Gastrocnemius medialis (tissue), 4 donors: ENCODE data around the gene IFNA7. TPM values are rescaled to one million over a fixed set of nuclear protein-coding genes. Genes with fewer than 3 reads are reported as not detected.

Source experiments
- ATAC-seq, 2 donors: fragments of 150-250 bp; one replicate each; pipeline ENCODE4 v1.9.1; 2016
- DNase-seq, 2 donors: peaks; one replicate each; pipeline ENCODE4 v3.0.0-alpha.2; 2019
- H3K27ac ChIP-seq, 4 donors: fragments of 200-600 bp; sonication (generic); 1 replicate in 1 of 4; 2 replicates in 3 of 4; pipeline ENCODE4 v1.5.1; 2016 to 2018; ENCODE audit warnings: mild to moderate bottlenecking in 2 of 4, moderate library complexity in 1 of 4
- H3K27me3 ChIP-seq, 3 donors: fragments of 200-600 bp; sonication (generic) in 2 of 3; 1 replicate in 1 of 3; 2 replicates in 2 of 3; pipeline versions ENCODE4 v1.5.1 to v1.6.0; 2016 to 2019; ENCODE audit warnings: mild to moderate bottlenecking in 1 of 3, moderate library complexity in 1 of 3
- H3K36me3 ChIP-seq, 2 donors: fragments of 200-600 bp; sonication (generic) in 1 of 2; one replicate each; pipeline ENCODE4 v1.5.1; 2017 to 2018
- H3K4me1 ChIP-seq, 2 donors: fragments of 200-600 bp; sonication (generic) in 1 of 2; one replicate each; pipeline ENCODE4 v1.5.1; 2016 to 2017; ENCODE audit warnings: mild to moderate bottlenecking in 2 of 2
- H3K4me3 ChIP-seq, 4 donors: fragments of 200-600 bp; sonication (generic) in 3 of 4; 1 replicate in 1 of 4; 2 replicates in 3 of 4; pipeline ENCODE4 v1.5.1; 2016 to 2019; ENCODE audit warnings: mild to moderate bottlenecking in 2 of 4
- H3K9me3 ChIP-seq, 3 donors: fragments of 200-600 bp; sonication (generic) in 2 of 3; 1 replicate in 1 of 3; 2 replicates in 2 of 3; pipeline ENCODE4 v1.5.1; 2016 to 2019
- CTCF ChIP-seq, 5 experiments: fragments of 450-650 bp in 3 of 5; fragments of 200-600 bp in 2 of 5; sonication (generic) in 2 of 5; IDR thresholded peaks in 4 of 5; conservative IDR thresholded peaks in 1 of 5; 1 replicate in 4 of 5; 2 replicates in 1 of 5; pipeline ENCODE4 v1.5.1; 2016 to 2019; ENCODE audit warnings: antibody characterized with exemption in 5 of 5, mild to moderate bottlenecking in 3 of 5, moderate library complexity in 3 of 5
- POLR2A ChIP-seq, 2 donors: fragments of 450-650 bp; IDR thresholded peaks; one replicate each; pipeline ENCODE4 v1.6.1; 2017; ENCODE audit warnings: antibody characterized with exemption in 2 of 2, mild to moderate bottlenecking in 2 of 2, moderate library complexity in 2 of 2
- in situ Hi-C, 4 donors: fragments of 200-750 bp; cut with MboI; loops; one replicate each; pipeline versions ENCODE4 v1.15.0 to v1.8.0; 2017; ENCODE audit warnings: low sequenced_read_pairs in 4 of 4
- intact Hi-C: fragments of 100-400 bp; cut with DNase I; formaldehyde crosslinking; loops from one replicate; pipeline ENCODE4 v1.15.1; 2023; ENCODE audit warnings: low total_unique reads
- total RNA-seq, 4 donors: library from RNA; depleted of rRNA; stranded (reverse); fragments of >200 nt; gene quantifications; one replicate each; pipeline versions ENCODE4 v1.1.0 to v1.2.3, GENCODE V29; 2016

IFNA7 gene
- total RNA-seq, 4 donors from 2014 or later, result not detected

DNA sequence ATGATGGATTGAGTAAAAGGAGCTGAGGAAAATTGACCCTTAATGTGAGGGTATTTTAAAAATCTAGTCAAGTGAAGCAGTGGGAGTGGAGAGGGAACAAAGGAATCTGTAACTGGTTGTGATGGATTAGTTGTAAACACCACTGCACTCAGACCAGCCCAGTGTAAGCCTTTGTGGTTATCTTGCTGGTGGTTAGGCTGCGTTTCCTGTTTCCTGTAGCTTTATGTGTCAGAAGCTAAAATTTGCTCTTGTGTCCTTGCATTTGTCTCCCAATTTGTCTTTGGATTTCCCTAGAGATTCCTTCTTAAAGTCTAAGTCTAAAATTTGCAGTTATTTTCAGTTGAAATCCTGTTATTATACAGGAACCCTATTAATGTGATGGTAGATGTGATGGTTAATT is 41.8 kb downstream of the IFNA7 start:
- TF ChIP-seq POLR2A (IDR thresholded peaks at IDR 0.05) (no peak), CTCF (IDR thresholded peaks at IDR 0.05 in 4 of 5, conservative IDR thresholded peaks at IDR 0.05 in 1 of 5) (no peak)
- DNase-seq (no peak), ATAC-seq (no peak)
- no peaks in the 10 kb centered on the region for H3K36me3 ChIP-seq
- no peaks in the 10 kb centered on the region for H3K9me3 ChIP-seq
- in situ Hi-C loops (no loop called here), intact Hi-C loops (loop anchor here (5.0 kb wide), 1 partner anchor 1273 kb away; no protein-coding TSS in a partner anchor)
- H3K27ac ChIP-seq, result no peak overlapping the region
- no peaks in the 10 kb centered on the region for H3K4me1 ChIP-seq
- no peaks in the 10 kb centered on the region for H3K27me3 ChIP-seq
- H3K4me3 ChIP-seq, result no peak overlapping the region

GRCh38 chr9:21155501-21155900 is 46.5 kb downstream of the IFNA7 start:
- TF ChIP-seq POLR2A (IDR thresholded peaks at IDR 0.05), result no peak
- TF ChIP-seq CTCF (IDR thresholded peaks at IDR 0.05 in 4 of 5, conservative IDR thresholded peaks at IDR 0.05 in 1 of 5), result no peak
- Histone ChIP-seq H3K9me3 (no peaks in the 10 kb centered on the region), H3K27ac (no peak overlapping the region), H3K4me1 (no peaks in the 10 kb centered on the region), H3K27me3 (no peaks in the 10 kb centered on the region), H3K36me3 (no peaks in the 10 kb centered on the region), H3K4me3 (no peak overlapping the region)
- in situ Hi-C loops (no loop called here), intact Hi-C loops (no loop called here)
- no peak for DNase-seq
- ATAC-seq, result no peak

- ATAC-seq (no peak), DNase-seq (no peak)
- Histone ChIP-seq H3K4me1 (no peaks in the 10 kb centered on the region), H3K9me3 (no peaks in the 10 kb centered on the region), H3K27ac (no peak overlapping the region), H3K27me3 (no peaks in the 10 kb centered on the region), H3K36me3 (no peaks in the 10 kb centered on the region), H3K4me3 (no peak overlapping the region)
- TF ChIP-seq CTCF (IDR thresholded peaks at IDR 0.05 in 4 of 5, conservative IDR thresholded peaks at IDR 0.05 in 1 of 5) (no peak), POLR2A (IDR thresholded peaks at IDR 0.05) (no peak)
- intact Hi-C loops, result no loop called here
- in situ Hi-C loops, result no loop called here
Observed at GRCh38 chr9:21154018-21154608, 47.9 kb downstream of the IFNA7 start.

DNA sequence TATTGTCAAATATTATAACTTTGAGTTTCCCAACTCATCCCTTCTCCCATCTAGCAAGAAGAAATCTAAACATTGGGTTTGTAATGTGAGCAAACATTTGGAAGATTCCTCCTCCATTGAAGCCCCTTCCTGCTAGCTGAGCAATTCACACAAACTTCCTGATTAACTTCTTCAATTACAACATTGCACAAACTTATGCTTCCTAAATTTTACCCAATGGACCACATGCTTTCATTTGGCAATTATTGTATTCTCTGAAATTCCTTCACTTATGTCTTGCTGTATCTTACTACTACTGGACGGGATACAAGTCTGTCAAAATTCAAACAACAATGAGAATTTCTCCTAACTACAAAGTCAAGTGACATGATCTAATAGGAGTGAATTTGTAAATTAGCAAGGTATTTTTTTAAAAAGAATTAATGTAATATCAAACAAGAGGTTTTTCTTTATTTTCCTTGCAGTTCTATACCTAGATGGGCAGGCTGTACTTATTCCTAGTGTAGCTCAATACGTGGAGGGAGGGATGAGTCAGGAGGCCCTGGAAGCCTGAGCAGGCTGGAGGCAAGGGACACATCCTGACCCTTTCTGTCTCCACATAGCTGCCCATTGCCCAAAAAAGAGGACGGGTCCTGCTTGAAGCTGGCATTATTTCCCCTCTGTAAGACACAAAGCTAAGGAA is 48.5 kb downstream of the IFNA7 start:
- Histone ChIP-seq H3K27me3 (no peaks in the 10 kb centered on the region), H3K9me3 (no peaks in the 10 kb centered on the region), H3K36me3 (no peaks in the 10 kb centered on the region), H3K27ac (no peak overlapping the region), H3K4me3 (no peak overlapping the region), H3K4me1 (no peaks in the 10 kb centered on the region)
- intact Hi-C loops (no loop called here), in situ Hi-C loops (no loop called here)
- ATAC-seq (no peak), DNase-seq (no peak)
- TF ChIP-seq CTCF (IDR thresholded peaks at IDR 0.05 in 4 of 5, conservative IDR thresholded peaks at IDR 0.05 in 1 of 5) (no peak), POLR2A (IDR thresholded peaks at IDR 0.05) (no peak)

Other genes with a start within 250 kb of the IFNA7 start
- gene HACD4, start 170.6 kb downstream of the IFNA7 start, total RNA-seq, result under 1 TPM; 0.15 to 0.71 (median 0.44) TPM
- not detected for gene IFNB1, start 124.3 kb downstream of the IFNA7 start, total RNA-seq
- not detected for gene IFNW1, start 60.4 kb downstream of the IFNA7 start, total RNA-seq
- gene IFNA21, start 35.5 kb downstream of the IFNA7 start, total RNA-seq, result not detected
- gene IFNA4, start 14.6 kb downstream of the IFNA7 start, total RNA-seq, result not detected
- not detected for gene IFNA10, start 4.9 kb upstream of the IFNA7 start, total RNA-seq
- not detected for gene IFNA16, start 15.1 kb upstream of the IFNA7 start, total RNA-seq
- gene IFNA17, start 26.0 kb upstream of the IFNA7 start, total RNA-seq, result not detected
- gene IFNA14, start 37.8 kb upstream of the IFNA7 start, total RNA-seq, result not detected
- gene IFNA5, start 103.1 kb upstream of the IFNA7 start, total RNA-seq, result not detected
- gene KLHL9, start 133.2 kb upstream of the IFNA7 start, total RNA-seq, result 1 to 10 TPM; 5.2 to 8.2 (median 6.5) TPM
- not detected for gene IFNA6, start 148.7 kb upstream of the IFNA7 start, total RNA-seq
- gene IFNA13, start 165.9 kb upstream of the IFNA7 start, total RNA-seq, result not detected
- gene IFNA2, start 183.2 kb upstream of the IFNA7 start, total RNA-seq, result not detected
- gene IFNA8, start 206.9 kb upstream of the IFNA7 start, total RNA-seq, result not detected
- gene IFNA1, start 238.2 kb upstream of the IFNA7 start, total RNA-seq, result not detected